ENCODE measurements around the gene FOXK2. TPM values are rescaled to one million over a fixed set of nuclear protein-coding genes. Genes with fewer than 3 reads are reported as not detected.

FOXK2 gene
- total and polyA plus RNA-seq, 4 donors: 15.3 to 58.8 (median 35.8) TPM

DNA sequence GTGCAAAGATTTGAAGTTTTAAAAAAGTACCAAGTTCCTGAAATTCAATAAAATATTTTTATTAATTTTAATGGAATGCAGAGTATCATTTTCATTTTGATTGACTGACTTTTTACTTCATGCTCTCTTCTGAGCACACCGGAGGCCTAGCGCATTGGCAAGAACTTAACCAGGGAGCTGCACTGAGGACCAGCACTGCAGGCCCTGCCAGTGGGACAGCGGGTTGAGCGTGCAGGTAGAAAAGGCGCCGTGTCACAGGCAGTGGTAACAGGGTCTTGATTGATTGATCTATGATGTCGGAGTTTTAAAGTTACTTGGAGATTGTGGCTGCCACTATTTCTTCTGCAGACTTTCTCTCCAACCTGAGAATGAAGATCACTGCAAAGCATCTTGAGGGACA lies 85.0 kb downstream of the FOXK2 start:
- no peaks in the 10 kb centered on the region for H3K9me3 ChIP-seq (ENCODE audit: control insufficient read depth, low read length)
- H3K27me3 ChIP-seq (ENCODE audit: control insufficient read depth in 1 of 2, insufficient read depth in 2 of 2, low read length in 1 of 2): no peaks in the 10 kb centered on the region
- 93 to 94% methylated on average over 7 of the region's 7 CpGs for WGBS, 2 donors
- ATAC-seq (ENCODE audit: low FRiP score) (no peak), DNase-seq (no peak)
- peaks cover 0 to 6% of the 10 kb centered on the region in 2 donors for H3K36me3 ChIP-seq (ENCODE audit: control insufficient read depth in 1 of 2, insufficient read depth in 2 of 2, low read length in 1 of 2)
- intact Hi-C loops (cut with DNase I): no loop called here
- H3K4me1 ChIP-seq (ENCODE audit: control insufficient read depth in 1 of 2, insufficient read depth in 2 of 2, low read length in 2 of 2): no peaks in the 10 kb centered on the region
- no peak overlapping the region for H3K4me3 ChIP-seq (ENCODE audit: low read length in 2 of 2)
- H3K27ac ChIP-seq (ENCODE audit: low read depth in 1 of 2, low read length in 2 of 2): no peak overlapping the region

DNA sequence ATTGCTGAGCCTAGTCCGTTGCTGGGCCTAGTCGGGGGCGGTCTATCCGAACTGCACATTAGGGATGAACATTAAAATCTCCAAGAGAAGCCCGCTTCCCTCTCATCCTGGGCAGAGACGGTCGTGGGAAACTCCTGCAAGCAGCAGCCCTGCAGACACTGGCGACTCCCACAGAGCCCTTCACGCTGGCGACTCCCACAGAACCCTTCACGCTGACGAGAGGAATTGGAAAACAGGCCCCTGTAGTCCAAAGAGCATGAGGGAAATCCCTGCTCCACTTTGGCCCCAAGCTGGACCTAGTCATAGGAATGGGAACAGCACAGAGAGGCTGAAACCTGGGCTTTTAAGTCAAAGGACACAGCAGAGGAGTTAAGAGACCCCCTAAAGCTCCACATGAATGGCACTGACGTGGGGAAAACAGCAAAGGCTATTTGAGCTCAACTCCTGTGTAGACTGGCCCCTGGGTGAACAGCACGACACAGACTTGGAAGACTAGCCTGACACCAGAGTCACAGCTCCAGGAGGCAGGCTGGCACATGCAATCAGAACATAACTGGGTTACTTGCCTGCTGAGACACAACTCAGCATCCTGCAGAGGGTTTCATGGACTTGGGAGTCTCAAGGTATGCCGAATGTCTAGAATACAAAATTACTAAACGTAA lies 86.5 kb downstream of the FOXK2 start:
- no peak overlapping the region for H3K4me3 ChIP-seq (ENCODE audit: low read length in 2 of 2)
- ATAC-seq (ENCODE audit: low FRiP score): no peak
- no peaks in the 10 kb centered on the region for H3K4me1 ChIP-seq (ENCODE audit: control insufficient read depth in 1 of 2, insufficient read depth in 2 of 2, low read length in 2 of 2)
- no peaks in the 10 kb centered on the region for H3K27me3 ChIP-seq (ENCODE audit: control insufficient read depth in 1 of 2, insufficient read depth in 2 of 2, low read length in 1 of 2)
- no peak for DNase-seq
- intact Hi-C loops (cut with DNase I): no loop called here
- no peaks in the 10 kb centered on the region for H3K9me3 ChIP-seq (ENCODE audit: control insufficient read depth, low read length)
- H3K27ac ChIP-seq (ENCODE audit: low read depth in 1 of 2, low read length in 2 of 2): no peak overlapping the region
- peaks cover 0 to 6% of the 10 kb centered on the region in 2 donors for H3K36me3 ChIP-seq (ENCODE audit: control insufficient read depth in 1 of 2, insufficient read depth in 2 of 2, low read length in 1 of 2)
- WGBS, 2 donors: 87 to 90% methylated on average over 16 of the region's 16 CpGs

DNA sequence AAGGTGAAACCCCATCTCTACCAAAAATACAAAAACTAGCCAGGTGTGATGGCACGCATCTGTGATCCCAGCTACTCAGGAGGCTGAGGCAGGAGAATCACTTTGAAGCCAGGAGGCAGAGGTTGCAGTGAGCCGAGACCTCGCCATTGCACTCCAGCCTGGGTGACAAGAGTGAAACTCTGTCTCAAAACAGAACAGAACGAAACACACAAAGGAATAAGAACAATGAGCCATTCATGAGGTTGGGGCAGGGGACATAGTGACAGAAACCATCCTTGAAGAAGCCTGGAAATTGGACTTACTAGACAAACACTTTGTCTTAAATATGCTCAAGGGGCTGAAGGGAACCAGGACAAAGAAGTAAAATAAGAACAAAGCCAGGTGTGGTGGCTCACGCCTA lies 89.3 kb downstream of the FOXK2 start:
- Histone ChIP-seq H3K36me3 (ENCODE audit: control insufficient read depth in 1 of 2, insufficient read depth in 2 of 2, low read length in 1 of 2) (no peaks in the 10 kb centered on the region), H3K9me3 (ENCODE audit: control insufficient read depth, low read length) (no peaks in the 10 kb centered on the region), H3K27me3 (ENCODE audit: control insufficient read depth in 1 of 2, insufficient read depth in 2 of 2, low read length in 1 of 2) (no peaks in the 10 kb centered on the region), H3K27ac (ENCODE audit: low read depth in 1 of 2, low read length in 2 of 2) (no peak overlapping the region), H3K4me1 (ENCODE audit: control insufficient read depth in 1 of 2, insufficient read depth in 2 of 2, low read length in 2 of 2) (no peaks in the 10 kb centered on the region), H3K4me3 (ENCODE audit: low read length in 2 of 2) (no peak overlapping the region)
- ATAC-seq (ENCODE audit: low FRiP score) (no peak), DNase-seq (no peak)
- WGBS, 2 donors: 75 to 90% methylated on average over 5 of the region's 5 CpGs
- intact Hi-C loops (cut with DNase I): no loop called here

DNA sequence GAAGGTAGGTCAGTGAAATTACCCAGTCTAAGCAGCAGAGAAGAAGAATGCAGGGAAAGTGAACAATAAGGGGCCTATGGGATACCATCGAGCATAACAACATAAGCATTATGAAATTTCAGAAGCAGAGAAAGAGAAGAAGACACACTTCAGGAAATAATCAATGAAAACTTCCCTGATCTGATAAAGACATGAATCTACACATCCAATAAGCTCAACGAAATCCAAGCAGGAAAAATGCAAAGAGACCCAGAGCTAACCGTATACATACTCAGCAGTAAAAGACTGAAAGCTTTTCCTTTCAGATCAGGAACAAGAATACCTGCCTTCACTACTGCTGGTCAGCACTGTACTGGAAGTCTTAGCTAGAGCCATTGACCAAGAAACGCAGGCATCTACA lies 90.1 kb downstream of the FOXK2 start:
- H3K4me3 ChIP-seq (ENCODE audit: low read length in 2 of 2): no peak overlapping the region
- no peak overlapping the region for H3K27ac ChIP-seq (ENCODE audit: low read depth in 1 of 2, low read length in 2 of 2)
- DNase-seq (no peak), ATAC-seq (ENCODE audit: low FRiP score) (no peak)
- H3K36me3 ChIP-seq (ENCODE audit: control insufficient read depth in 1 of 2, insufficient read depth in 2 of 2, low read length in 1 of 2): no peaks in the 10 kb centered on the region
- H3K27me3 ChIP-seq (ENCODE audit: control insufficient read depth in 1 of 2, insufficient read depth in 2 of 2, low read length in 1 of 2): no peaks in the 10 kb centered on the region
- H3K4me1 ChIP-seq (ENCODE audit: control insufficient read depth in 1 of 2, insufficient read depth in 2 of 2, low read length in 2 of 2): no peaks in the 10 kb centered on the region
- H3K9me3 ChIP-seq (ENCODE audit: control insufficient read depth, low read length): no peaks in the 10 kb centered on the region
- WGBS, 2 donors: 91 to 94% methylated on average over 4 of the region's 4 CpGs
- intact Hi-C loops (cut with DNase I): no loop called here

DNA sequence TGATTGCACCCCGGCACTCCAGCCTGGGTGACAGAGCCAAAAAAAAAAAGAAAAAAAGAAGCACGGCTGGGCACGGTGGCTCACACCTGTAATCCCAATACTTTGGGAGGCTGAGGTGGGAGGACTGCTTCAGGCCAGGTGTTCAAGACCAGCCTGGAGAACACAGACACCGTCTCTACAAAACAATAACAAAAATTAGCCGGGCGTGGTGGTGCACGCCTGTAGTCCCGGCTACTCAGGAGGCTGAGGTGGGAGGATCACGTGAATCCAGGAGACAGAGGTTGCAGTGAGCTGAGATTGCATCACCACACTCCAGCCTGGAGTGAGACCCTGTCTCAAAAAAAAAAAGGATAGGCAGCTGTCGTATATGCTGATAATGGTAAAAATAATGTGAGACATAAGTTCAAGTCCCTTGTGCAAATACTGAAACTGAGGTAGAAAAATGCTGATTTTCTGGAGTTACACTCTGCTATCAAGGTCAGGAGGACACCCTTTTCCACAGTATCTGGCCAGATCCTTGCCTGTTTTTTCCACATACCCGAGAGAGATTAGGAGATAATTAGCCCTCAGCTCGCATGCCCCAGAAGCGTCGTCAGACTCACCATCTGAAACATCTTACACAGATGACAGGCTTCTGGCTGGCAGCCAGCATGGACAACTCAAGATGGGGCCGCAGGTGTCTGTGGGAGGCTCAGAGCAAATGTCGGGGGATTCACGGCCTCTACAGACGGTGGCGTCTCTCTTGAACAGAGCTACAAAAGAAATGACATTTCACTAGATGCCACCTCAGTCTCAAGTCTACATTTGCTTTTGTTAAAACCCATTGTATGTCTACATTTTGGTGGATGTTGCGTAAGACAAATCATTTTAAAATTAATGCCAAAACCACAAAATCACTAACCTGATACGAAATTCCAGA lies 91.9 kb downstream of the FOXK2 start:
- Histone ChIP-seq H3K9me3 (ENCODE audit: control insufficient read depth, low read length) (no peaks in the 10 kb centered on the region), H3K4me1 (ENCODE audit: control insufficient read depth in 1 of 2, insufficient read depth in 2 of 2, low read length in 2 of 2) (no peaks in the 10 kb centered on the region), H3K36me3 (ENCODE audit: control insufficient read depth in 1 of 2, insufficient read depth in 2 of 2, low read length in 1 of 2) (peaks cover 0 to 3% of the 10 kb centered on the region in 2 donors), H3K4me3 (ENCODE audit: low read length in 2 of 2) (no peak overlapping the region), H3K27me3 (ENCODE audit: control insufficient read depth in 1 of 2, insufficient read depth in 2 of 2, low read length in 1 of 2) (no peaks in the 10 kb centered on the region), H3K27ac (ENCODE audit: low read depth in 1 of 2, low read length in 2 of 2) (no peak overlapping the region)
- intact Hi-C loops (cut with DNase I): no loop called here
- DNase-seq: no peak
- WGBS, 2 donors: 85 to 87% methylated on average over 21 of the region's 21 CpGs
- no peak for ATAC-seq (ENCODE audit: low FRiP score)

DNA sequence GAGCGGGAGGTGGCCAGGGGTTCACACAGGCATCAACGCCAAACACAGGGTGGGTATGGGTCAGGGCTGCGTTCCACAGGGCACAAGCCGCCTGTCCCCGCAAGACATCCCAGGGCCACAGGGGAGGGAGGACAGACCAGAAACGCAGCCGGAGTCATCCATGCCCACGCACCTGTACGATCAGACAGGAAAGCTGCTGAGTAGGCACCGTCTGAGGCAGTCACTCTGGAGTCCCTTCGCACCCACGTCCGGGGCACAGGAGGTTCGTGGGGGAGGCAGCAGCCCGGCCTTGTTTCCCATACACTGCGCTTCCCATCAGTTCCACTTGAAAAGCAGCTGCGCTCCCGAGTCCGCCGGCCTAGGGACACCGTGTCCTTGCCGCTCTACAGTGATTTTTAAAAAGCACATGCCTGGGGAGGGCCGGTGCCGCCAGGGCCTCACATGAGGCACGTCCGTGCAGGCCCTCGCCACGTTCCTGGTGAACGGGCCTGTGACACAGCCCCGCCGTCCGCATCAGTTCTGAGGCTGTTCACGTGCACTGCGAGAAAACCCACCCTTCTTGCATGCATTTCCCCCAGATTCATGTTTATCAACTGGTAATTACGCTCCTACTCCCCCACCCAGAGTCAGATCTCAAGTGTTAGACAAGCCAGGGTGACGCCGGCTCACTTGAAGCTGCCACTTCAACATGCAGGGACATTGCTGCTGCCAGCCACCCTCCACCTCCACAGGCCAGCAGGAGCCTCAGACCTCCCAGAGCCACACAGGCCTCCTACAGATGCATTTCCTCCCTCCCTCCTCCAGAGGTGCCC lies 94.0 kb downstream of the FOXK2 start:
- 90 to 91% methylated on average over 37 of the region's 37 CpGs for WGBS, 2 donors
- H3K9me3 ChIP-seq (ENCODE audit: control insufficient read depth, low read length): no peaks in the 10 kb centered on the region
- DNase-seq: no peak
- H3K36me3 ChIP-seq (ENCODE audit: control insufficient read depth in 1 of 2, insufficient read depth in 2 of 2, low read length in 1 of 2): peaks cover 0 to 3% of the 10 kb centered on the region in 2 donors
- no peak overlapping the region for H3K4me3 ChIP-seq (ENCODE audit: low read length in 2 of 2)
- no peaks in the 10 kb centered on the region for H3K4me1 ChIP-seq (ENCODE audit: control insufficient read depth in 1 of 2, insufficient read depth in 2 of 2, low read length in 2 of 2)
- intact Hi-C loops (cut with DNase I): no loop called here
- no peak for ATAC-seq (ENCODE audit: low FRiP score)
- no peak overlapping the region for H3K27ac ChIP-seq (ENCODE audit: low read depth in 1 of 2, low read length in 2 of 2)
- H3K27me3 ChIP-seq (ENCODE audit: control insufficient read depth in 1 of 2, insufficient read depth in 2 of 2, low read length in 1 of 2): no peaks in the 10 kb centered on the region

DNA sequence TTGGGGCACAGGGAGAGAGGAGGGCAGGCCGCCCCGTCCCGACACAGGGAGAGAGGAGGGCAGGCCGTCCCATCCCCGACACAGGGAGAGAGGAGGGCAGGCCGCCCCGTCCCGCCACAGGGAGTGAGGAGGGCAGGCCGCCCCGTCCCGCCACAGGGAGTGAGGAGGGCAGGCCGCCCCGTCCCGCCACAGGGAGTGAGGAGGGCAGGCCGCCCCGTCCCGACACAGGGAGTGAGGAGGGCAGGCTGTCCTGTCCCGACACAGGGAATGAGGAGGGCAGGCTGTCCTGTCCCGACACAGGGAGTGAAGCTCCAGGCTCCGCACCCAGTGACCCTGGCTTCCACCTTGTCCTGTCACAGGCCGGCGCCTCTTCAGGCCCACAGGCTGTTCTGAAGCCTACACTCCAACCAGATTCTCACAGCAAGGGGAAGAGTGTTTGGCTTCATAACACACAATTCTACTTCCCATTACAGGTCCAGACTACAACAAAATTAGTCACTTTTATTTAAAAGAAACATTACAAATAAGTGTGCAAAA lies 94.6 kb downstream of the FOXK2 start:
- H3K27me3 ChIP-seq (ENCODE audit: control insufficient read depth in 1 of 2, insufficient read depth in 2 of 2, low read length in 1 of 2): no peaks in the 10 kb centered on the region
- ATAC-seq (ENCODE audit: low FRiP score) (no peak), DNase-seq (no peak)
- no peak overlapping the region for H3K4me3 ChIP-seq (ENCODE audit: low read length in 2 of 2)
- WGBS, 2 donors: 88 to 95% methylated on average over 5 to 22 of the region's 22 CpGs
- no peak overlapping the region for H3K27ac ChIP-seq (ENCODE audit: low read depth in 1 of 2, low read length in 2 of 2)
- peaks cover 0 to 3% of the 10 kb centered on the region in 2 donors for H3K36me3 ChIP-seq (ENCODE audit: control insufficient read depth in 1 of 2, insufficient read depth in 2 of 2, low read length in 1 of 2)
- intact Hi-C loops (cut with DNase I): no loop called here
- no peaks in the 10 kb centered on the region for H3K9me3 ChIP-seq (ENCODE audit: control insufficient read depth, low read length)
- H3K4me1 ChIP-seq (ENCODE audit: control insufficient read depth in 1 of 2, insufficient read depth in 2 of 2, low read length in 2 of 2): no peaks in the 10 kb centered on the region
